HEK293 (cell line): ENCODE measurements around the gene AGT.

ENCODE experiments used
- CTCF ChIP-seq: fragments of 450-650 bp; formaldehyde crosslinking; IDR thresholded peaks from 2 replicates; pipeline ENCODE4 v1.5.1; 2016; ENCODE audit warnings: missing biosample characterization, missing genetic modification characterization
- SETDB1 ChIP-seq: IDR thresholded peaks from one replicate; pipeline ENCODE4 v1.6.1; 2017; ENCODE audit warnings: mild to moderate bottlenecking, low read length, moderate library complexity, mixed read lengths; ENCODE audit not compliant: insufficient read length
- ZBTB11 ChIP-seq: fragments of 450-650 bp; formaldehyde crosslinking; conservative IDR thresholded peaks from 2 replicates; pipeline ENCODE4 v1.5.1; 2016; ENCODE audit warnings: low read depth, missing biosample characterization, missing genetic modification characterization
- ZBTB21 ChIP-seq: fragments of 450-650 bp; formaldehyde crosslinking; IDR thresholded peaks from 2 replicates; pipeline ENCODE4 v1.5.1; 2017; ENCODE audit warnings: missing biosample characterization, missing genetic modification characterization
- ZNF23 ChIP-seq: fragments of 450-650 bp; formaldehyde crosslinking; IDR thresholded peaks from 2 replicates; pipeline ENCODE4 v1.5.1; 2016; ENCODE audit warnings: missing biosample characterization, missing genetic modification characterization, borderline replicate concordance

- TF ChIP-seq ZBTB11 (tag by site-specific recombination): no peak
- TF ChIP-seq CTCF (tag by site-specific recombination): no peak
- no peak for TF ChIP-seq ZBTB21 (tag by site-specific recombination)
- TF ChIP-seq SETDB1: no peak
- no peak for TF ChIP-seq ZNF23 (tag by site-specific recombination)
These were observed 55.2 kb downstream of the AGT start for GRCh38 chr1:230658691-230659090.
